Stimulated activated CD8-positive, alpha-beta memory T cell treated with anti-CD3 and anti-CD28 coated beads, Interleukin-7, amount 100 ng/mL, for 4 hours (primary cell): ENCODE data around the gene HOATZ.

Source experiments
- DNase-seq, 2 donors: peaks; one replicate each; pipeline ENCODE4 v3.0.0-alpha.2; 2020; ENCODE audit warnings: low read depth in 2 of 2

The HOATZ gene

GRCh38 chr11:111522426-111522825 is 7.8 kb downstream of the HOATZ start:
- DNase-seq = no peak

GRCh38 chr11:111523343-111523742 is 8.8 kb downstream of the HOATZ start:
- no peak for DNase-seq

GRCh38 chr11:111524056-111524455 is 9.5 kb downstream of the HOATZ start:
- DNase-seq = no peak

- no peak for DNase-seq
These were observed 10.9 kb downstream of the HOATZ start for GRCh38 chr11:111525456-111525855.

GRCh38 chr11:111526501-111526900 is 11.9 kb downstream of the HOATZ start:
- DNase-seq = no peak

GRCh38 chr11:111527279-111527678 is 12.7 kb downstream of the HOATZ start:
- no peak for DNase-seq

DNA sequence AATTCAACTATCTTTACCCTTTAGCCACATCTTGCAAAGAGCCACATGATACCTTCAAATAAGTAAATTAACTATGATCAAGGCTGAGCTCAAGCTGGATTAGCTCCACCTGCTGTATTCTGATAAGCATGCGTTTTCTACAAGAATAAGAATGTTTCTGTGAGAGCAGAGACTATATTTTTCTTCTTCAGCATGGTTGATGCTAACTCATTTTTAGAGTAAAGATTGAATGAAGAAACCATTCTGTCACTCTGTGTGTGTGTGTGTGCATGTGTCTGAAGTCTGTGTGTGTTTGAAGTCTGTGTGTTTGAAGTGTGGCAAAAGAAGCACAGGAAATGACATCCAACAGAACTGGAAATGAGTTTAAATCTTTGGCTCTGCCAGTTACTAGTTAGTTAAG is 14.0 kb downstream of the HOATZ start:
- DNase-seq = no peak

DNA sequence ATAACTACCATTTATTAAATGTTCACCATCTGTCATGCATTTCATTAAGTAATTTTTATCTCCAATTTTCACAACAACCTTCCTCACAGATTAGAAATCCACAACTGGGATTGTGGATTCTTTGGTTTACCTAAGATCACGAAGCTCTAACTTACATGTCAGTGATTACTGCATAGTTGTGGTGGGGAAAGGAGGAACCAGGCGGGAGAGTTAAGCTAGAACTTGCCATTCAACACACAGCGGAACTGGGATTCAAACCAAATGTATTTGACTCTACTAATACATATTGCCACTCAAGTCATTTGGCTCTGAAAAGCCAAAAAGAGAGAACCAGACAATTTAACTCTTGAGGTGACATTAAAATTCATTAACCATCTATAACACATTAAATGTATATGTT is 15.5 kb downstream of the HOATZ start:
- DNase-seq = no peak

DNA sequence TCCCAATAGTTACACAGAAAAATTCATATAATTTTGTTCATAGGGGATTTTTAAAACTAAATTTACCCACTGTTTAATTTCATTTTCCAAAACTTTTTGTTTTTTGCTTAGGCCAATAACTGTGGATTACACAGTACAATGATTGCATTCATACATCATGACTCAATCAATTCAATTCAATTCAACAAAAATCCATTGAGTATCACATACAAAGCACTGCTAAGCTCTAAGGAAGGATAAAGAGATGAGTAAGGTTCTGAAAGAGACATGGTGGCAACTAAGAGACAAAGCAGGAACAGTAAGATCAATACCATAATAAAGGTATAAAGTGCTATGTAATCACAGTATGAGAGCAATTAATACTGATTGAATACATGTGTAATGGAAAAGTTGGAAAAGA is 16.6 kb downstream of the HOATZ start:
- no peak for DNase-seq

DNA sequence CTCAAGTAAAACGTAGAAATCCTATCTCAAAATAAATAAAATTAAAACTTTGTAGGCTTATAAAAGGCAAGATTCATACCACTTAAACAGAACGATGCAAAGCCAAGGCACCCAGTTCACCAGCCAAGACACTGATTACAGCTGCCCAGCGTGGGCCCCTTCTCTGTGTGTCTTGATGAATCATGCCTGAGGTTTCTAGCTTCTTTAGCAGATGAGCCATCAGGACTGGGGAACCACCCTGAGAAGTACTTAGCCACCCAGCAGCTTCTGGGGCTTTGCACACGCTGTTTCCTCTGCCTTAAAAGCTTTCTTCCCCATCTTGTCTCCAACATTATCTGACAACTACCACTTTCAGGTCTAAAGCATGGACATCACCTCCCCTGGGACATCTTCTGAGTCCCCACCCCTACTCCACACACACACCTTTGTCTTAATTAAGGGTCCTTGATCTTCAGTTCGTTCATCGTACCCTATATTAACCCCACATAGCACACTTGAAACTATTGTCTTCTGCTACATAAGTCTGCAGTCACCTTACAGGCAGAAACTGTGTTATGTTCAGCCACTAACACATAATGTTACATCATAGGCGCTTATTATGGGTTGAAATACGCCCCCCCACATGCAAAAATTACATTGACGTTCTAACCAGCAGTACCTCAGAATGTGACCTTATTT is 17.2 kb downstream of the HOATZ start:
- DNase-seq = peak; percentile 48 to 55

DNA sequence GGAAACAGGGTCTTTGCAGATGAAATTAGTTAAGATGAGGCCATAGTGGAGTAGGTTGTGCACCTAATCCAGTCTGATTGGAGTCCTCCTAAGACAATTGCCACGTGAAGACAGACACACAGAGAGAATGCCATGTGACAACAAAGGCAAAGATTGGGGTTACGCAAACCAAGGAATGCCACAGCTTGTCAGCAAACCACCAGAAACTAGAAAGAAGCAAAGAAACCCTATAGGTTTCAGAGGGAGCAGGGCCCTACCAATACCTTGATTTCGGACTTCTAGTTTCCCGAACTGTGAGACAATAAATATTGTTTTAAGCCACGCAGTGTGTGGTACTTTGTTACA is 17.8 kb downstream of the HOATZ start:
- no peak for DNase-seq

- DNase-seq = no peak
These were observed 20.7 kb downstream of the HOATZ start for GRCh38 chr11:111535281-111535680.

GRCh38 chr11:111537336-111537860 is 22.8 kb downstream of the HOATZ start:
- DNase-seq = no peak

DNA sequence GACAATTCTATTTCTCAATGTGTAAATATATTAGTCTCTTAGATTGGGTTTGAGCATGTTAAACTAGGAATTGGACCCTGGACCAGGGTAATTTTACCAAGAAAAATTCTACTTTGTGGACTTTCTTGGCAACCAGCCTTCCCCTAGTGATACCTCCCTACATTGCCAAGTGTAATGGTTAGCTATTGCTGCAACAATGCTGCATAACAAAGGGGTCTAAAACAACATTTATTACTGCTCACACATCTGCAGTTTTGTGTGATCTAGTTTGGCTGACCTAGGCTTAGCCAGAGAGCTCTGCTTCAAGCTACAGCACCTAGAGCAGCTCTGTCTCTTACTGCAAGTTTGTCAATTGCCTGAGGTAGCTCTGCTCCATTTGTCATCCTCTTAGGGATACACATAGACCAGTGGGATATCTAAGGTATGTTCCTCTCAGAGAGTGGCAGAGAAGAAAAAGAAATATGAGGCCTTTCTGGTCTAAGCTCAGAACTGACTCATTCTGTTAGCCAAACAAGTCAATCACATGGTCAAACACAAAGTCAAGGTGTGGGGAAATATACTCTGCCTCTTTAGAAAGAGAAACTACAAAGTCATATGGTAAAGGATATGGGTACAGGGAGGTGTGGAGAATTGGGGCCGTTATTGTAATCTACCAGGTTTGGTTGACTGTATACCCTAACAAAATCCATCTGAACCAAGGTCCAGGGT is 24.0 kb downstream of the HOATZ start:
- DNase-seq = no peak

- no peak for DNase-seq
These were observed 25.0 kb downstream of the HOATZ start for GRCh38 chr11:111539426-111540113.

- DNase-seq = peak in 1 of 2 donors; percentile 44
These were observed 25.7 kb downstream of the HOATZ start, which contains the start of gene LAYN for GRCh38 chr11:111540114-111540936. Gene LAYN (plus strand): TSS chr11:111540720. CDS start chr11:111540844, 124 bp downstream.

- no peak for DNase-seq
These were observed 26.3 kb downstream of the HOATZ start for GRCh38 chr11:111540937-111541253.

- DNase-seq = no peak
These were observed 26.9 kb downstream of the HOATZ start for GRCh38 chr11:111541254-111542061.

GRCh38 chr11:111542606-111543275 is 28.2 kb downstream of the HOATZ start:
- no peak for DNase-seq

DNA sequence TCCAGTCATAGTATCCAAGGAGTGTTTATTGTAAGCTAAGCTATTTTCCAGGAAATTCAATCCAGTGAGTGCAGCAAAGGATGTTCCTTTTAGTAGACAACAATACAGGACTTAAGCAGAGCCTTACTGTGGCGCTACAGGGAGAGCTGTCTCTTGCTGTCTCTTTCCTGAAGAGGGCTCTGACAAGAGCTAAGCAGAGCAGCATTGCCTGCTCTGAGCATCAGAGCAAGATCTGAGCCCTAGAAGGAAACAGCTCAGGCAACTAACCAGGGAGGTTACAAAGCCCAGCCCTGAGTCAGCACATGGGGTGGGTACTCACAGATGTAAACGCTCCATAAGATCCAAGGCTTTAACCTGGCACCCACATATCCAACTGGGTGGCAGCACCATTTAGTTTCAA is 33.9 kb downstream of the HOATZ start:
- no peak for DNase-seq
